Peyer's patch (tissue), 4 donors: Measurements from ENCODE around the gene CIART.

Experiments
- CTCF ChIP-seq, 6 experiments: fragments of 450-650 bp in 4 of 6; fragments of 200-600 bp in 2 of 6; sonication (generic) in 1 of 6; IDR thresholded peaks; one replicate each; pipeline ENCODE4 v1.5.1; 2017 to 2019; ENCODE audit warnings: antibody characterized with exemption in 6 of 6, mild to moderate bottlenecking in 3 of 6, moderate library complexity in 1 of 6
- POLR2A ChIP-seq, 2 donors: fragments of 450-650 bp; IDR thresholded peaks; one replicate each; pipeline ENCODE4 v1.5.1; 2017; ENCODE audit warnings: antibody characterized with exemption in 2 of 2, mild to moderate bottlenecking in 2 of 2, moderate library complexity in 2 of 2

DNA sequence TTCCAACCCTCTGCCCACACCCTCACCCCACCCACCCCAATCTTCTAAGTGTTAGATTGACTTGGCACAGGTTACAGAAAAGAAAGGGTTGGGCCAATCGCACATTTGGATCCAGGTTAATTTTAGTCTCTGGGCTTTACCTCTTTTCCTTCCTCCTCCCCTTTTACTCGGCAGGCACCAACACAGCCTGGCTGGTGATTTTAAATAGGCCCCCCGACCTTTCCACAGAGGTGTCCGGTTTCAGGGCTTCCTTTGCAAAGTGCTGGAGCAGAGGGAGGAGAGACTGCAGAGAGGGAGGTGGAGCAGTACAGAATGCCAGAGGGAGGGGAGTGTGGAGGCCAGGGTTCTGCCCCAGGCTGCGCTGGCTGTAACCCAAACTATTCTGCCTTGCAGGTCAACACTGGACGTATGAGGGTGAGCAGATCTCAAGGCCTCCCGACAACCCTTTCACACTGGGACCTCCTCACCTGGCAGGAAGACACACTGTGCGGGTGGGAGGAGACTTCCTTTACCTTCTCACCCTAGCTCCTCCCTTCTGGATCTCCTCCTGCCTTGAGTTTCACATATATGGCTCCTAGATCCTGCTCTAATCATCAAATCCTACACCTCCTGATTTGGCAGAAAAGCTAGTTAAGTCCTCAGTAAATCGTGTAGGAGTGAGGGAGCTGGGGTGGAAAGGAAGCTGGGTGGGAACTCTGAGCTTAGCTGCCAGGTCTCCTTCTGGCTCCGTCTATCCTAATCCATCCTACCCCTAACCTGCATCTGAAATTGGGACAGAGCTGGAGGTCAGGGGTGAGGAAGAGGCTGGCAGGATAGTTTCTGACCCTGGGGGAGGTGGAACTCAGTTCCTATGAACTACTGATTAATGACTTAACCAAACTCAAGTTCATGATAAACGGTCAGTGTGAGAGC, 22.3 kb upstream of the CIART start:
- TF ChIP-seq CTCF (IDR thresholded peaks at IDR 0.05), result no peak
- no peak for TF ChIP-seq POLR2A (IDR thresholded peaks at IDR 0.05)
